ENCODE data around the gene DMRTB1. TPM values are rescaled to one million over a fixed set of nuclear protein-coding genes. Genes with fewer than 3 reads are reported as not detected.

Gene DMRTB1
- not detected in 2 replicates for total RNA-seq

DNA sequence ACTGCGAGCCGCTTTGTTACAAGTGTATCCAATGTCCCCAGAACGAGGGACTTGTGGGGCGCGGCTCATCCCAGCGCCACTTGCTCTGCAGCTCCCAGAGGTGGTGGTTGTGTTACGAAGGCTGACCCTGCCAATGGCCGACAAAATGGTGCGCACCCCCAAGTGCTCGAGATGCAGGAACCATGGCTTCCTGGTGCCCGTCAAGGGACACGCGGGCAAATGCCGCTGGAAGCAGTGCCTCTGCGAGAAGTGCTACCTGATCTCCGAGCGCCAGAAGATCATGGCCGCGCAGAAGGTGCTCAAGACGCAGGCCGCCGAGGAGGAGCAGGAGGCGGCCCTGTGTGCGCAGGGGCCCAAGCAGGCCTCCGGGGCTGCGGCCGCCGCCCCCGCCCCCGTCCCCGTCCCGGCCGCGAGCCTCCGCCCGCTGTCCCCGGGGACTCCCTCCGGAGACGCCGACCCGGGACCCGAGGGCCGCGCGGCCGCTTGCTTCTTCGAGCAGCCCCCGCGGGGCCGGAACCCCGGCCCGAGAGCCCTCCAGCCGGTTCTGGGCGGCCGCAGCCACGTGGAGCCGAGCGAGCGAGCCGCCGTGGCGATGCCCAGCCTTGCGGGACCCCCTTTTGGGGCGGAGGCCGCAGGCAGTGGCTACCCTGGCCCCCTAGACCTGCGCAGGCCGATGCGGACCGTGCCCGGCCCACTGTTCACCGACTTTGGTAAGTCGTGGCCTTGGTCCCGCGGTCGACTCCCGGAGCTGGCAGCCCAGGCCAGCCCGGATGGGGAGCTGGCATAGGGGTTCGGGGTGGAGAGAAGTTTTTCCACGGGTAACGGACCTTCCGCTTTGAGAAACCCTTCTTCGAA is at the start of gene DMRTB1:
Gene DMRTB1 (plus strand): TSS at position 79 of the 855 bp plus-strand sequence. CDS start 55 bp downstream, at position 134.

Other genes with a start within 250 kb of the DMRTB1 start
- 38.5 and 41.8 TPM in 2 replicates for gene CZIB, start 238.8 kb upstream of the DMRTB1 start, total RNA-seq
- 27.1 and 31.1 TPM in 2 replicates for gene MAGOH, start 220.9 kb upstream of the DMRTB1 start, total RNA-seq
- 51.2 and 55.1 TPM in 2 replicates for gene LRP8, start 131.3 kb upstream of the DMRTB1 start, total RNA-seq

Data from placental pericyte (primary cell).